Gastrocnemius medialis (tissue), 4 donors: ENCODE results near the gene CAVIN2.

Experiments
- CTCF ChIP-seq, 5 experiments: fragments of 450-650 bp in 3 of 5; fragments of 200-600 bp in 2 of 5; sonication (generic) in 2 of 5; IDR thresholded peaks in 4 of 5; conservative IDR thresholded peaks in 1 of 5; 1 replicate in 4 of 5; 2 replicates in 1 of 5; pipeline ENCODE4 v1.5.1; 2016 to 2019; ENCODE audit warnings: antibody characterized with exemption in 5 of 5, mild to moderate bottlenecking in 3 of 5, moderate library complexity in 3 of 5
- POLR2A ChIP-seq, 2 donors: fragments of 450-650 bp; IDR thresholded peaks; one replicate each; pipeline ENCODE4 v1.6.1; 2017; ENCODE audit warnings: antibody characterized with exemption in 2 of 2, mild to moderate bottlenecking in 2 of 2, moderate library complexity in 2 of 2

- TF ChIP-seq CTCF (IDR thresholded peaks at IDR 0.05 in 4 of 5, conservative IDR thresholded peaks at IDR 0.05 in 1 of 5), result no peak
- TF ChIP-seq POLR2A (IDR thresholded peaks at IDR 0.05), result no peak
Observed at GRCh38 chr2:191856111-191856876, 9.4 kb upstream of the CAVIN2 start.
